ENCODE results near the gene SLC39A9. TPM values are rescaled to one million over a fixed set of nuclear protein-coding genes. Genes with fewer than 3 reads are reported as not detected.
A peak's percentile ranks its signal among the peaks of the same experiment; 100 is the strongest.

SLC39A9 gene
- total RNA-seq, 4 donors from 2014 or later, result 41.5 to 47.9 (median 45.4) TPM

DNA sequence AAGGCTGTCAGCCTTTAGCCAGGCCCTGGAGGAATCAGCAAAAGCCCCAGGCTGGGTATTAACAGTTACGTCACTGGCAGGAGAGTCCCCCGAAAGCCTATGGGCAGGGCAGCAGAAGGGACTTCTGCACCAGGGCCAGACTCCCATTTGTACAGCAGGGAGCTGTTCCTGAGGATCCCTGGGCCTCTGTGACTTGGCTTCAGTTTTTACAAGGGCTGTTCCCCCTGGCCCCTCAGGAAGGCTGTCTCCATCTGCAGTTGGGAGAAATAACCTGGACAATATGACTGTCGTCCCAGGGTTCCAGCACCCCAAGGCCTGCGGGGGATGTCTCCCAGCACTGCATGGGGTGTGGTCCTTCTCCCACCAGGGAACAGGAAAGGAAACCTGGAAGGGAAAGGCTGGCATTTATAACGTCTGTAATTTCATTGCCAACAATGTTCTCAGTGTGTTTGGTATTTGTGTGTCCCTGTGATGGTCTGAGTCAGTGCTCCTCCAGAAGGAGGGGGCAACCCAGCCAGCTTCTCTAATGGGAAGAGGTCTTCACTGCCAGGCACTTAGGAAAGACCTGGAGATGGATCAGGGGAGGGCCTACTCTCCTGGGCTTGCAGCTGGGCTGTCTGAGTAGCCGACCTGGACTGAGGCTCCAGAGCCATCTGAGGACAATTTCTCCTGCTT, 42.7 kb upstream of the SLC39A9 start:
- Histone ChIP-seq H3K27ac (peak overlapping the region in 3 of 4 donors; percentile 59 to 71 (median 69)), H3K4me1 (peaks cover 0 to 17% (median 5%) of the 10 kb centered on the region in 3 donors), H3K27me3 (no peaks in the 10 kb centered on the region), H3K4me3 (no peak overlapping the region), H3K9me3 (no peaks in the 10 kb centered on the region), H3K36me3 (no peaks in the 10 kb centered on the region)
- peak; percentile 88 for ATAC-seq
- TF ChIP-seq POLR2AphosphoS5 (IDR thresholded peaks at IDR 0.05) (peak; percentile 83), EP300 (IDR thresholded peaks at IDR 0.05) (no peak)
- 71% methylated on average over 1 of the region's 6 CpGs; no CpG with 5 or more reads in 1 of the 2 donors for WGBS, 2 donors (ENCODE audit: low coverage in 1 of 2)

- H3K27ac ChIP-seq, result no peak overlapping the region
Observed at GRCh38 chr14:69356903-69357543, 41.5 kb upstream of the SLC39A9 start.

DNA sequence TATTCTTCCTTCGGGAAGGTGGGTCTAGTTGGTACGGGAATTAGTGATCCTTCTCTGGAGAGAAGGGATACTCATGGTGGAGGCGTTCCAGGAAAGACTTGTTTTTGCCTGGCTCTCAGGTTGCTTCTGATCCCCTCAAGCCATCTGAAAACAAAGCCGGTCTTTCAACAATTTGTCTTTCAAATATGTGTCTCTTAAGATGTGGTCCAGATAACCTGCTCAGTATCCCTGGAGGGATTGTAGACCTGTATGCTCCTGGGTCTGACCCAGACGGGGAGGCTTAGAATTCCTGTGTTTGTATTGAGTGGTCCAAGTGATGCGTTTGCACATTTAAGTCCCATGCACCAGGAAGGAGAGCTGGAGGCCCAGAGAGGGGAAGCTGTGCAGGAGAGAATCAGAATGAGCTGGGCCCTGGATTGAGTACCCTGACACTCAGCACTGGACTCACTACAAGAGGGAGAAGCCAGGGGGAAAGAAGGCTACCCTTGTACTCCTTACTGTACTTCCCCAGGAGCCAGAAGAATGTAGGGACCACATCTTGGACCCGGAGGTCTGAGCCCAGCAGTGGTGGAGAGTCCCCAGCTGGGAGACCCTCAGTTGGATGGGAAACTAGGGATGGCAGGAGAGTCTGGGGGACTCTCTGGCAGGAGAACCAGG, 40.8 kb upstream of the SLC39A9 start:
- WGBS, 2 donors (ENCODE audit: low coverage in 1 of 2), result 85 to 87% methylated on average over 4 to 5 of the region's 7 CpGs
- peaks cover 0 to 17% (median 5%) of the 10 kb centered on the region in 3 donors for H3K4me1 ChIP-seq
- no peak for ATAC-seq
- H3K4me3 ChIP-seq, result no peak overlapping the region
- no peak overlapping the region for H3K27ac ChIP-seq
- H3K27me3 ChIP-seq, result no peaks in the 10 kb centered on the region
- H3K36me3 ChIP-seq, result no peaks in the 10 kb centered on the region
- H3K9me3 ChIP-seq, result no peaks in the 10 kb centered on the region
- TF ChIP-seq POLR2AphosphoS5 (IDR thresholded peaks at IDR 0.05) (no peak), POLR2A (IDR thresholded peaks at IDR 0.05) (no peak), CTCF (IDR thresholded peaks at IDR 0.05) (no peak), EP300 (IDR thresholded peaks at IDR 0.05) (no peak)

More at GRCh38 chr14:69356903-69357543, 41.5 kb upstream of the SLC39A9 start:
- no peak for ATAC-seq
- Histone ChIP-seq H3K27me3 (no peaks in the 10 kb centered on the region), H3K4me3 (no peak overlapping the region), H3K36me3 (no peaks in the 10 kb centered on the region), H3K9me3 (no peaks in the 10 kb centered on the region), H3K4me1 (peaks cover 0 to 17% (median 5%) of the 10 kb centered on the region in 3 donors)
- TF ChIP-seq EP300 (IDR thresholded peaks at IDR 0.05) (no peak), CTCF (IDR thresholded peaks at IDR 0.05) (no peak), POLR2A (IDR thresholded peaks at IDR 0.05) (no peak), POLR2AphosphoS5 (IDR thresholded peaks at IDR 0.05) (no peak)
- 67 to 73% methylated on average over 5 to 6 of the region's 7 CpGs for whole genome bisulfite sequencing, 2 donors (ENCODE audit: low coverage in 1 of 2)

GRCh38 chr14:69358233-69358963, 40.1 kb upstream of the SLC39A9 start:
- no peak for ATAC-seq
- TF ChIP-seq CTCF (IDR thresholded peaks at IDR 0.05) (no peak), EP300 (IDR thresholded peaks at IDR 0.05) (no peak), POLR2A (IDR thresholded peaks at IDR 0.05) (no peak), POLR2AphosphoS5 (IDR thresholded peaks at IDR 0.05) (no peak)
- no peak overlapping the region for H3K4me3 ChIP-seq
- no peak overlapping the region for H3K27ac ChIP-seq
- no peaks in the 10 kb centered on the region for H3K36me3 ChIP-seq
- no peaks in the 10 kb centered on the region for H3K9me3 ChIP-seq
- H3K4me1 ChIP-seq, result peaks cover 0 to 17% (median 5%) of the 10 kb centered on the region in 3 donors
- H3K27me3 ChIP-seq, result no peaks in the 10 kb centered on the region
- 42 to 71% methylated on average over 3 to 6 of the region's 12 CpGs for WGBS, 2 donors (ENCODE audit: low coverage in 1 of 2)

GRCh38 chr14:69358966-69359365, 39.5 kb upstream of the SLC39A9 start:
- H3K36me3 ChIP-seq, result no peaks in the 10 kb centered on the region
- H3K4me1 ChIP-seq, result peaks cover 0 to 17% (median 5%) of the 10 kb centered on the region in 3 donors
- no peaks in the 10 kb centered on the region for H3K9me3 ChIP-seq
- WGBS, 2 donors (ENCODE audit: low coverage in 1 of 2), result 82 to 89% methylated on average over 3 of the region's 3 CpGs
- no peaks in the 10 kb centered on the region for H3K27me3 ChIP-seq
- H3K4me3 ChIP-seq, result no peak overlapping the region
- no peak for TF ChIP-seq EP300 (IDR thresholded peaks at IDR 0.05)
- TF ChIP-seq CTCF (IDR thresholded peaks at IDR 0.05), result no peak
- TF ChIP-seq POLR2A (IDR thresholded peaks at IDR 0.05), result no peak
- TF ChIP-seq POLR2AphosphoS5 (IDR thresholded peaks at IDR 0.05), result no peak
- no peak overlapping the region for H3K27ac ChIP-seq
- no peak for ATAC-seq

All from gastroesophageal sphincter (tissue), 4 donors.